Activated CD4-positive, alpha-beta T cell treated with anti-CD3 and anti-CD28 coated beads, Interleukin-2, amount 10 ng/mL, durations not matched to agents 24 days and 14 days (primary cell): ENCODE measurements around the gene BMP2. TPM values are rescaled to one million over a fixed set of nuclear protein-coding genes. Genes with fewer than 3 reads are reported as not detected.

Source experiments
- DNase-seq: peaks from one replicate; pipeline ENCODE4 v3.0.0; 2022
- H3K27ac Mint-ChIP-seq: one replicate; pipeline ENCODE4 v1.8.0; 2022; ENCODE audit warnings: mild to moderate bottlenecking, mixed read lengths
- H3K27me3 Mint-ChIP-seq: one replicate; pipeline ENCODE4 v1.8.0; 2022; ENCODE audit warnings: mixed read lengths
- H3K36me3 Mint-ChIP-seq: one replicate; pipeline ENCODE4 v1.8.0; 2022; ENCODE audit warnings: low read depth, mild to moderate bottlenecking, mixed read lengths
- H3K4me1 Mint-ChIP-seq: one replicate; pipeline ENCODE4 v1.8.0; 2021; ENCODE audit warnings: mixed read lengths
- H3K4me3 Mint-ChIP-seq: one replicate; pipeline ENCODE4 v1.8.0; 2022; ENCODE audit warnings: mild to moderate bottlenecking, moderate library complexity, mixed read lengths
- H3K9me3 Mint-ChIP-seq: one replicate; pipeline ENCODE4 v1.8.0; 2021; ENCODE audit warnings: mixed read lengths
- intact Hi-C: fragments of 100-400 bp; cut with micrococcal nuclease; formaldehyde crosslinking; loops from one replicate; pipeline ENCODE4 v1.15.1; 2023
- total RNA-seq: library from RNA; stranded (reverse); gene quantifications from 2 replicates; pipeline ENCODE4 v1.2.3, GENCODE V29; 2022

Gene BMP2
- total RNA-seq, 1 donor from 2014 or later = 0.12 TPM

GRCh38 chr20:6784210-6784631 lies 16.7 kb downstream of the BMP2 start:
- no peak for DNase-seq
- no peak overlapping the region for H3K4me3 Mint-ChIP-seq
- no peak overlapping the region for H3K27ac Mint-ChIP-seq
- no peaks in the 10 kb centered on the region for H3K27me3 Mint-ChIP-seq
- no peaks in the 10 kb centered on the region for H3K4me1 Mint-ChIP-seq
- intact Hi-C loops = no loop called here
- no peaks in the 10 kb centered on the region for H3K36me3 Mint-ChIP-seq
- H3K9me3 Mint-ChIP-seq = no peaks in the 10 kb centered on the region

GRCh38 chr20:6784767-6785166 lies 17.3 kb downstream of the BMP2 start:
- Mint-ChIP-seq H3K4me3 (no peak overlapping the region), H3K27me3 (no peaks in the 10 kb centered on the region), H3K9me3 (no peaks in the 10 kb centered on the region), H3K4me1 (no peaks in the 10 kb centered on the region), H3K27ac (no peak overlapping the region), H3K36me3 (no peaks in the 10 kb centered on the region)
- DNase-seq = no peak
- intact Hi-C loops = no loop called here

GRCh38 chr20:6786548-6786947 lies 19.1 kb downstream of the BMP2 start:
- H3K4me1 Mint-ChIP-seq = no peaks in the 10 kb centered on the region
- no peak for DNase-seq
- no peak overlapping the region for H3K4me3 Mint-ChIP-seq
- intact Hi-C loops = no loop called here
- no peaks in the 10 kb centered on the region for H3K27me3 Mint-ChIP-seq
- H3K36me3 Mint-ChIP-seq = no peaks in the 10 kb centered on the region
- H3K9me3 Mint-ChIP-seq = no peaks in the 10 kb centered on the region
- no peak overlapping the region for H3K27ac Mint-ChIP-seq

- intact Hi-C loops = no loop called here
- Mint-ChIP-seq H3K4me1 (no peaks in the 10 kb centered on the region), H3K9me3 (no peaks in the 10 kb centered on the region), H3K27ac (no peak overlapping the region), H3K4me3 (no peak overlapping the region), H3K36me3 (no peaks in the 10 kb centered on the region), H3K27me3 (no peaks in the 10 kb centered on the region)
- DNase-seq = no peak
Measured at GRCh38 chr20:6792789-6793188, 25.3 kb downstream of the BMP2 start.

- Mint-ChIP-seq H3K27me3 (no peaks in the 10 kb centered on the region), H3K4me3 (no peak overlapping the region), H3K36me3 (no peaks in the 10 kb centered on the region), H3K27ac (no peak overlapping the region), H3K9me3 (no peaks in the 10 kb centered on the region), H3K4me1 (no peaks in the 10 kb centered on the region)
- intact Hi-C loops = no loop called here
- no peak for DNase-seq
Measured at GRCh38 chr20:6802227-6802626, 34.7 kb downstream of the BMP2 start.

- Mint-ChIP-seq H3K4me1 (no peaks in the 10 kb centered on the region), H3K4me3 (no peak overlapping the region), H3K9me3 (no peaks in the 10 kb centered on the region), H3K36me3 (no peaks in the 10 kb centered on the region), H3K27me3 (no peaks in the 10 kb centered on the region), H3K27ac (no peak overlapping the region)
- intact Hi-C loops = no loop called here
- no peak for DNase-seq
Measured at GRCh38 chr20:6806275-6806674, 38.8 kb downstream of the BMP2 start.

- intact Hi-C loops = no loop called here
- Mint-ChIP-seq H3K4me1 (no peaks in the 10 kb centered on the region), H3K27ac (no peak overlapping the region), H3K9me3 (no peaks in the 10 kb centered on the region), H3K36me3 (no peaks in the 10 kb centered on the region), H3K27me3 (no peaks in the 10 kb centered on the region), H3K4me3 (no peak overlapping the region)
- no peak for DNase-seq
Measured at GRCh38 chr20:6811262-6812035, 44.0 kb downstream of the BMP2 start.

GRCh38 chr20:6812530-6812929 lies 45.0 kb downstream of the BMP2 start:
- H3K27me3 Mint-ChIP-seq = no peaks in the 10 kb centered on the region
- H3K9me3 Mint-ChIP-seq = no peaks in the 10 kb centered on the region
- intact Hi-C loops = no loop called here
- H3K27ac Mint-ChIP-seq = no peak overlapping the region
- no peaks in the 10 kb centered on the region for H3K36me3 Mint-ChIP-seq
- DNase-seq = no peak
- no peaks in the 10 kb centered on the region for H3K4me1 Mint-ChIP-seq
- no peak overlapping the region for H3K4me3 Mint-ChIP-seq

- no peak for DNase-seq
- Mint-ChIP-seq H3K4me3 (no peak overlapping the region), H3K9me3 (no peaks in the 10 kb centered on the region), H3K27ac (no peak overlapping the region), H3K27me3 (no peaks in the 10 kb centered on the region), H3K36me3 (no peaks in the 10 kb centered on the region), H3K4me1 (no peaks in the 10 kb centered on the region)
- intact Hi-C loops = no loop called here
Measured at GRCh38 chr20:6814945-6815344, 47.5 kb downstream of the BMP2 start.

- intact Hi-C loops = no loop called here
- no peak overlapping the region for H3K4me3 Mint-ChIP-seq
- no peak for DNase-seq
- H3K27me3 Mint-ChIP-seq = no peaks in the 10 kb centered on the region
- no peaks in the 10 kb centered on the region for H3K9me3 Mint-ChIP-seq
- no peaks in the 10 kb centered on the region for H3K36me3 Mint-ChIP-seq
- no peaks in the 10 kb centered on the region for H3K4me1 Mint-ChIP-seq
- no peak overlapping the region for H3K27ac Mint-ChIP-seq
Measured at GRCh38 chr20:6818033-6818808, 50.7 kb downstream of the BMP2 start.

- Mint-ChIP-seq H3K9me3 (no peaks in the 10 kb centered on the region), H3K27ac (no peak overlapping the region), H3K4me1 (no peaks in the 10 kb centered on the region), H3K36me3 (no peaks in the 10 kb centered on the region), H3K4me3 (no peak overlapping the region), H3K27me3 (no peaks in the 10 kb centered on the region)
- intact Hi-C loops = no loop called here
- DNase-seq = no peak
Measured at GRCh38 chr20:6819599-6819998, 52.1 kb downstream of the BMP2 start.

- no peak overlapping the region for H3K27ac Mint-ChIP-seq
- no peaks in the 10 kb centered on the region for H3K36me3 Mint-ChIP-seq
- intact Hi-C loops = no loop called here
- no peaks in the 10 kb centered on the region for H3K27me3 Mint-ChIP-seq
- H3K9me3 Mint-ChIP-seq = no peaks in the 10 kb centered on the region
- DNase-seq = no peak
- H3K4me3 Mint-ChIP-seq = no peak overlapping the region
- H3K4me1 Mint-ChIP-seq = no peaks in the 10 kb centered on the region
Measured at GRCh38 chr20:6824401-6824800, 56.9 kb downstream of the BMP2 start.

GRCh38 chr20:6827472-6827871 lies 60.0 kb downstream of the BMP2 start:
- no peak overlapping the region for H3K4me3 Mint-ChIP-seq
- intact Hi-C loops = loop anchor here (5.0 kb wide), 1 partner anchor 1030 kb away; no protein-coding TSS in a partner anchor
- H3K27ac Mint-ChIP-seq = no peak overlapping the region
- H3K27me3 Mint-ChIP-seq = no peaks in the 10 kb centered on the region
- H3K4me1 Mint-ChIP-seq = no peaks in the 10 kb centered on the region
- H3K36me3 Mint-ChIP-seq = no peaks in the 10 kb centered on the region
- DNase-seq = no peak
- H3K9me3 Mint-ChIP-seq = no peaks in the 10 kb centered on the region

GRCh38 chr20:6828794-6829423 lies 61.4 kb downstream of the BMP2 start:
- no peaks in the 10 kb centered on the region for H3K4me1 Mint-ChIP-seq
- DNase-seq = peak; percentile 76
- H3K4me3 Mint-ChIP-seq = no peak overlapping the region
- no peaks in the 10 kb centered on the region for H3K36me3 Mint-ChIP-seq
- no peaks in the 10 kb centered on the region for H3K27me3 Mint-ChIP-seq
- H3K9me3 Mint-ChIP-seq = no peaks in the 10 kb centered on the region
- intact Hi-C loops = loop anchor here (5.0 kb wide), 1 partner anchor 1028 kb away; no protein-coding TSS in a partner anchor
- H3K27ac Mint-ChIP-seq = no peak overlapping the region
